ENCODE data around the gene TMEM237.

DNA sequence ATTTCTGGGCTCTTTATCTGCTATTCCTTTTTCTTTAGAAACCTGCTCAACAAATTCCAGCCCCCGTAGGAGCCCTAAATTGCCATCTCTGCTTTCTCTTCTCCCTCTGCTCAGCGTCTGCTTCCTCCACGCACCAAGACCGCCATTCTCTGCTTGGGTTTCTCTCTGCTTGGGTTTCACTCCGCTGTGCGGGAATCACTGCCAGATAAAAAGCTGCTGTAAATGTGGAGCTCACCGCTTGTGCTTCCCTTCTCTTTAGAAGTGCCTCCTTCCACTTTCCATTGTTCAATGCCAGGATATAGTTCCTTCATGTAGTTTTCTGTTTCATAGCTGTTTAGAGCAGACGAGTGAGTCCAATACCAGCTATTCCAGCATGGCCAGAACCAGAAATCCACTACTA lies 45.9 kb downstream of the TMEM237 start:
- TF ChIP-seq, protein P1, sequence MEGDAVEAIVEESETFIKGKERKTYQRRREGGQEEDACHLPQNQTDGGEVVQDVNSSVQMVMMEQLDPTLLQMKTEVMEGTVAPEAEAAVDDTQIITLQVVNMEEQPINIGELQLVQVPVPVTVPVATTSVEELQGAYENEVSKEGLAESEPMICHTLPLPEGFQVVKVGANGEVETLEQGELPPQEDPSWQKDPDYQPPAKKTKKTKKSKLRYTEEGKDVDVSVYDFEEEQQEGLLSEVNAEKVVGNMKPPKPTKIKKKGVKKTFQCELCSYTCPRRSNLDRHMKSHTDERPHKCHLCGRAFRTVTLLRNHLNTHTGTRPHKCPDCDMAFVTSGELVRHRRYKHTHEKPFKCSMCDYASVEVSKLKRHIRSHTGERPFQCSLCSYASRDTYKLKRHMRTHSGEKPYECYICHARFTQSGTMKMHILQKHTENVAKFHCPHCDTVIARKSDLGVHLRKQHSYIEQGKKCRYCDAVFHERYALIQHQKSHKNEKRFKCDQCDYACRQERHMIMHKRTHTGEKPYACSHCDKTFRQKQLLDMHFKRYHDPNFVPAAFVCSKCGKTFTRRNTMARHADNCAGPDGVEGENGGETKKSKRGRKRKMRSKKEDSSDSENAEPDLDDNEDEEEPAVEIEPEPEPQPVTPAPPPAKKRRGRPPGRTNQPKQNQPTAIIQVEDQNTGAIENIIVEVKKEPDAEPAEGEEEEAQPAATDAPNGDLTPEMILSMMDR (IDR thresholded peaks at IDR 0.05): no peak
- TF ChIP-seq POLR2A (IDR thresholded peaks at IDR 0.05): no peak
